ENCODE measurements around the gene CLNS1A. TPM values are rescaled to one million over a fixed set of nuclear protein-coding genes. Genes with fewer than 3 reads are reported as not detected.

CLNS1A gene
- total RNA-seq (2021) (190 and 232 TPM in 2 replicates), Bru-seq, nascent RNA (percentile 94 among the genes with signal in this experiment), BruChase-seq, experiment 1, labeled RNA remaining after a 2-hour chase (percentile 93 among the genes with signal in this experiment), BruChase-seq, experiment 2, labeled RNA remaining after a 6-hour chase (percentile 92 among the genes with signal in this experiment)
- long read RNA-seq, transcript CLNS1A-204 (7 exons, 2,993 nt) = major isoform, 189 of 210 reads
- long read RNA-seq, partial matches to known transcripts = 3 of 210 reads
- long read RNA-seq, other reads (novel, unspliced or antisense) = 14 of 210 reads

GRCh38 chr11:77637345-77638165 is at the start of gene CLNS1A:
TSS of gene CLNS1A (minus strand) at chr11:77637794. CDS start at chr11:77637714, 80 bp downstream.
- peaks cover 59% of the 10 kb centered on the region for H3K79me2 ChIP-seq (ENCODE audit: low read depth)
- intact Hi-C loops (cut with micrococcal nuclease; ENCODE audit: unreplicated experiment) = loop anchor here (1.0 to 5.0 kb wide), 4 partner anchors 183 to 590 kb away; partner anchors contain the start of genes AAMDC, INTS4, NDUFC2 and RSF1
- CTCF ChIA-PET = no interaction called here

GRCh38 chr11:77687088-77687487 is 49.5 kb upstream of the CLNS1A start:
- H3K79me2 ChIP-seq (ENCODE audit: low read depth) = no peaks in the 10 kb centered on the region
- H2AFZ ChIP-seq = no peak overlapping the region
- ChIA-PET POLR2A (ENCODE audit: unreplicated experiment) (no interaction called here), CTCF (no interaction called here)
- peaks cover 48% of the 10 kb centered on the region for H3K36me3 ChIP-seq (ENCODE audit: low read depth)
- no peak for DNase-seq
- H3K27me3 ChIP-seq (ENCODE audit: insufficient read depth, low read depth) = no peaks in the 10 kb centered on the region
- intact Hi-C loops (cut with micrococcal nuclease; ENCODE audit: unreplicated experiment) = no loop called here
- BruUV-seq (replicated peaks) = no TSS peak
- H3K9me3 ChIP-seq (ENCODE audit: insufficient read depth, low read depth) = no peaks in the 10 kb centered on the region
- H3K9me2 ChIP-seq (ENCODE audit: insufficient read depth) = no peaks in the 10 kb centered on the region
- H3F3A ChIP-seq (ENCODE audit: insufficient read depth, low read depth) = 0 out of 2 replicates have a peak, but pooled peaks cover 20% of the 10 kb centered on the region
- no peak overlapping the region for H3K4me2 ChIP-seq
- no peaks in the 10 kb centered on the region for H3K4me1 ChIP-seq (replicated peaks; ENCODE audit: insufficient read depth)
- no peak overlapping the region for H3K4me3 ChIP-seq
- TF ChIP-seq EZH2 (IDR thresholded peaks at IDR 0.05; ENCODE audit: low read depth) = no peak
- TF ChIP-seq CTCF (conservative IDR thresholded peaks at IDR 0.05) = no peak
- 0 out of 2 replicates have a peak, but pooled peaks cover 4% of the 10 kb centered on the region for H4K20me1 ChIP-seq (ENCODE audit: insufficient read depth)
- no peak overlapping the region for H3K27ac ChIP-seq

More at GRCh38 chr11:77637345-77638165, at the start of gene CLNS1A:
- Histone ChIP-seq H3K9me3 (ENCODE audit: insufficient read depth, low read depth) (0 out of 2 replicates have a peak, but pooled peaks cover 4% of the 10 kb centered on the region), H3K4me2 (peak within 1 kb of the TSS; percentile 88), H3K4me3 (peak within 1 kb of the TSS; percentile 84), H4K20me1 (ENCODE audit: insufficient read depth) (peaks cover 27% of the 10 kb centered on the region), H3K27me3 (ENCODE audit: insufficient read depth, low read depth) (no peaks in the 10 kb centered on the region), H2AFZ (peak within 1 kb of the TSS; percentile 99), H3K27ac (peak within 1 kb of the TSS; percentile 65), H3K9me2 (ENCODE audit: insufficient read depth) (no peaks in the 10 kb centered on the region), H3K4me1 (replicated peaks; ENCODE audit: insufficient read depth) (peaks cover 19% of the 10 kb centered on the region), H3F3A (ENCODE audit: insufficient read depth, low read depth) (0 out of 2 replicates have a peak, but pooled peaks cover 4% of the 10 kb centered on the region), H3K36me3 (ENCODE audit: low read depth) (peaks cover 6% of the 10 kb centered on the region; the same call in 1 of the 2 replicates)
- no TSS peak for BruUV-seq (replicated peaks)
- peak; percentile 84 to 91 for DNase-seq
- POLR2A ChIA-PET (ENCODE audit: unreplicated experiment) = no interaction called here
- TF ChIP-seq EZH2 (IDR thresholded peaks at IDR 0.05; ENCODE audit: low read depth) = no peak
- no peak for TF ChIP-seq CTCF (conservative IDR thresholded peaks at IDR 0.05)

- H3K9me3 ChIP-seq (ENCODE audit: insufficient read depth, low read depth) = no peaks in the 10 kb centered on the region
- no peak overlapping the region for H3K27ac ChIP-seq
- BruUV-seq (replicated peaks) = no TSS peak
- CTCF ChIA-PET = no interaction called here
- no peak overlapping the region for H3K4me3 ChIP-seq
- intact Hi-C loops (cut with micrococcal nuclease; ENCODE audit: unreplicated experiment) = no loop called here
- TF ChIP-seq CTCF (conservative IDR thresholded peaks at IDR 0.05) = no peak
- no peak for TF ChIP-seq EZH2 (IDR thresholded peaks at IDR 0.05; ENCODE audit: low read depth)
- no peaks in the 10 kb centered on the region for H3K4me1 ChIP-seq (replicated peaks; ENCODE audit: insufficient read depth)
- H3K9me2 ChIP-seq (ENCODE audit: insufficient read depth) = no peaks in the 10 kb centered on the region; the same call in 1 of the 2 replicates
- H3K36me3 ChIP-seq (ENCODE audit: low read depth) = peaks cover 78% of the 10 kb centered on the region
- no peak for DNase-seq
- H3K27me3 ChIP-seq (ENCODE audit: insufficient read depth, low read depth) = no peaks in the 10 kb centered on the region
- POLR2A ChIA-PET (ENCODE audit: unreplicated experiment) = no interaction called here
- no peak overlapping the region for H3K4me2 ChIP-seq
- H2AFZ ChIP-seq = no peak overlapping the region
- H4K20me1 ChIP-seq (ENCODE audit: insufficient read depth) = no peaks in the 10 kb centered on the region; the same call in 1 of the 2 replicates
- no peaks in the 10 kb centered on the region for H3K79me2 ChIP-seq (ENCODE audit: low read depth)
- H3F3A ChIP-seq (ENCODE audit: insufficient read depth, low read depth) = no peaks in the 10 kb centered on the region
Measured at GRCh38 chr11:77677138-77677537, 39.5 kb upstream of the CLNS1A start.
